CD4-positive, alpha-beta T cell treated with Interleukin-15 for 1 hour (primary cell): ENCODE data around the gene RORB.
"Not testable (repeated sequence)": the region's sequence is repeated elsewhere in the genome, so short reads cannot be mapped to it uniquely, and the experiment has no call there.

Experiments used
- DNase-seq: peaks from one replicate; pipeline ENCODE4 v3.0.0-alpha.2; 2020

Gene RORB

DNA sequence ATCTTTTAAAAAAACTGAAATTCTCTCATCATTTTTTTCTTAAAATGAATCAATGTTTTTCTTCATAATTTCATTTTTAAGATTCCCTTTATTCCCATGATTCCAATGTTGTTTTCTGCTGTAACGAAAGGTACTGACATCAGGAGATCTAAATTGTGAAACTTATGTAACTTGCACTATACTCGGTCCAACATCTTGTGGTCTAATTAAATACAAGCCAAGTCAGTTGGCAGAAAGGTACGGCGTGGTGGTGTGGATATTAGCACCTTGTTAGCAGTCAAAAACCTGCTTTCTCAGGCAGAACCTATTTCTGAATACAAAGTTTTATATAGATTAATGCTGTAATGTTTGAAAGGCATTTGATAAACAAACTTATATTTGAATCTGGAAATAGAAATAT, 20.1 kb downstream of the RORB start:
- no peak for DNase-seq

DNA sequence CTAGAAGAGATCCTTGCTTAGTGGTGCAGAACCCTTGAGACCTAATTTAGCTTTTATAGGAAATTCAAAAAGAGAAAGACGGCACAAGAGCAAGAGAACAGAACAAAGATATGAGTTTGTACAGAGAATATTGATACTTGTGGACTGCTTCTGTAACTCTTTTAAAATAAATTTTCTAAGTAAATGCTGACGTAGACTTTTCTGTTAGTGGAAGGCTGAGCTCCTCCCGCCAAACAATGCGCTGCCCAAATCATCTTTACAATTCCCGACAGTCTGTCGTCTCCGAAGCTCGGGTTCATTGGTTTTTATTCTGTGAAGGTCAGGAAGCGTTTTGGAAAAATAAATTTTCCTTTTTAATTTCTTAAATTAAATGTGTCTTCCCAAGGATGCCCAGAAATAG, 22.3 kb downstream of the RORB start:
- no peak for DNase-seq

GRCh38 chr9:74521009-74521408, 23.9 kb downstream of the RORB start:
- DNase-seq, result no peak

DNA sequence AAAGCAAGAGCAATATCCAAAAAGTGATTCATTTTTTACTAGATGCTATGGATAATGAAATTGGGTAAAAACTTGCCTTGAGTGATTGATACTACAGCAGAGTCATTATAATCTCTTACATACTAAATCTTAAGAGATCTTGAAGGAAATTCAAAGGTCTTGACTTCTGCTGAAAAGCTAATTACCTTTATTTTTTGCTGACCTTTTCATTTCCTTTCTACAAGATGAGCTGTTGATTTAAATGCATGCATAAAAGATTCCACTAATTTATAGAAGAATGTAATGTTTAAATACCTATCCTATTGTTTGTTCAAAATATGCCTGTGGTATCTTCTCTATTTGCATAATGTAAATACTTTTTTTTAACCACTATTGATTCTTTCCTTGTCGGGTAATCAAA, 27.2 kb downstream of the RORB start:
- no peak for DNase-seq

GRCh38 chr9:74526215-74526614, 29.1 kb downstream of the RORB start:
- no peak for DNase-seq

GRCh38 chr9:74527718-74528117, 30.6 kb downstream of the RORB start:
- no peak for DNase-seq

DNA sequence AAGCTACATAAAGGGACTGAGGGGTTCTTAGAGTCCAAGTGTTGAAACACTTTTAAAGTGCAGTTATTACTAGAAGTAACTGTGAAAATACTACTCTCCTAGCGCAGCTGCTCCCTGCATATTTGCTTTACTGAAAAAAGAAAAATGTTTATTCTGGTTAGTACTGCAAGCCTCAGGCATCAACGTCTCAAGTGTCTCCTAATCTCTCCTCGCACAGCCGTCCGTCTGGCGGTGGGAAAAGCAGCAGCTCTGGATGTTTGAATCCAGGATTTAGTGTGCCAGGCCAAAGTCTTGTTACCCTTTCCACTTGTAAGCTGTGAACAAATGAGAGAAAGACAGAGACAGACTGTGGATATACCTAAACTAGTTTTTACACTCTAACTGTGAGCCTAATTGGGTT, 31.1 kb downstream of the RORB start:
- no peak for DNase-seq

- not testable (repeated sequence) for DNase-seq
Observed at GRCh38 chr9:74530458-74530857, 33.3 kb downstream of the RORB start.

DNA sequence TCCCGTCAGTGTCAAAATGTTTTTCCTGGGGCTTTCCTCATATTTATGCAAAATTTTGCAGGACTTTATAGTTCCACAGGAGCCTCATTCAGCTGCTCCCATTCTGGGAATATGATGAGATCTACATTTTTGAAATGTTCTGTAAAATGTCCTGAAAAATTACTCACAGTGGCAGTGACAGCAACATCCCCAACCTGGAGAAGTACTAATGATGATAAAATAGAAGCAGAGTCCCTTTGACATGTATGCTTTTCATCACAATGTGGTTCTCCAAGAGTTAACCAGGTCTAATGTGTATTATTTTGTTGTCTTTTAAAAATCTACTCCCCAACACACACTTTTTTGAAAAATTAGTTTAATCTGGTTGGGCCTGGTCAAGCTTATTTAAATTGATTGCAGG, 36.1 kb downstream of the RORB start:
- no peak for DNase-seq

- no peak for DNase-seq
Observed at GRCh38 chr9:74534841-74535240, 37.7 kb downstream of the RORB start.

DNA sequence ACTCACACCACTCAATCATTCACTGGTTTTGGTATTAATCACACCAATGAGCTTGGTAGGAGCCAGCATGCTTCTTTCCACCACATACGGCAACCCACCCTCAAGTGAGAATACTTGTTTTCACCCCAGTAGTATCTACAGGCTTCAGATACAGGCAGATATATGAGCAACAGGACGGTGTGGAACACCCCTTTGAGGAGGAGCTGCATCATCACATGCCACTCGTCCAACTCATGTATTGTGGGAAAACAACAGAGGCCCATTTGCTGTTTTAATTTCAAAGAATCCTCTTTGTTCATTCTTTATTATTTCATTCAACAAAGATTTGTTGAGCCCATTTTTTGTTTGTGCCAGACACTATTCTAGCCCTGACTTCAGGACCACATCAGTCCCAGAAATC, 46.0 kb downstream of the RORB start:
- no peak for DNase-seq

GRCh38 chr9:74551266-74551665, 54.1 kb downstream of the RORB start:
- no peak for DNase-seq

DNA sequence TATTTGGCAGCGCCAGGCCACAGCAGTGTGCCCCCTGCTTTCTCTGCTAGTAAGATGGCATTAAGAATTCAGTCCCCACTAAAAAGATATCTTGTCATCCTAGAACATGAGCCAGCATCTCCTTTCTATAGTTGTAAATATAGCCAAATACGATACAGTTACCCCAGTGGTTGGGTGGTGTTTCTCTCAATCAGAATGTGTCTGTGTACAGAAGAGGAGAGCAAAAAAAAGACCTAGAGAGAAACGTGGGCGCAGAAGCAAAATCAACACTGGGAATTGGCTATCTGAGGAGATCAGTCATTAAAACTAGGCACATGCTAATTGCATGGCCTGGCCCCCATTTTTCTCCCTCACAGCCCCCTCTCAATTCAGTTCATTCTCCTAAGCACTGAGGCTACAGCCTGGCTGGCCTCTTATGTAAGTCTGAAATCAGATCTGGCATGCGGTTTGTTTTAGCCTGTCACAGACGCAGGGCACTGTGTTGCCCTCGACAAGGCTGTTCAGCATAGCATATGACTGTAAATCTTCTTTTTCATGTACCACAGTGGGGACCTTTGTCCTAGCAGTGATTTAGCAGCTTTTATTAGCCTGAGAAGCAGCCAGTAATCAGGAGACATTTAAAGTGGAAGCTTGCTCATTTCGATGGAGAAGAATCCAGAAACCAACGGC, 57.8 kb downstream of the RORB start:
- no peak for DNase-seq

GRCh38 chr9:74555565-74555964, 58.4 kb downstream of the RORB start:
- no peak for DNase-seq

GRCh38 chr9:74556685-74557084, 59.5 kb downstream of the RORB start:
- no peak for DNase-seq

- no peak for DNase-seq
Observed at GRCh38 chr9:74557571-74557970, 60.4 kb downstream of the RORB start.

GRCh38 chr9:74562611-74563010, 65.5 kb downstream of the RORB start:
- no peak for DNase-seq

DNA sequence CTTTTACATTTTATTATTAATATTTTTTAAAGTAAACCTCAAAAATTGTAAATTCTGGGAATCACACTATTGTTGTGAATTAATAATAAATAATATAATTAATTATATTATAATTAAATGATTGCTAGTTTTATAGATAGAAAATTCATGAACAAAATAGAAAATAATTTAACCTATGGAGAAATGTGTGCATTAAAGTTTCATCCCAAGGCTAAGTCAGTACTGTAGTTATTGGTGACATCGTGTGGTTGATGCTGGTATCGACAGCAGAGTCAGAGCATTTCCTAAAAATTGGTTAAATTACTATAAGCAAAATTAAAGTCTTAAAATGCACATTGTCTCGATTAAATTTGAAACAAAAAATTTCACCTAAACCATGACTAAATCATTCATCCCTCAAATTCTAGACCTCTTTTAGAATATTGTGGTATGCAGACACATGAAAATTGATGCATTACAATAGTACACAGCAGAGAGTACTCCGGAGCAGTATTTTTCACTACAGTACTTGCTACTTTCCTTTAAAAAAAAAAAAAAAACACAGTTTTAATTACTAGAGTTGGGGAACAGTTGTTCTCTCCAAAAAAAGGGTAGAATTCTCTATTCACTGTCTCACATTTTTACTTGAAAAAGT, 73.9 kb downstream of the RORB start:
- no peak for DNase-seq

- no peak for DNase-seq
Observed at GRCh38 chr9:74573640-74574191, 76.6 kb downstream of the RORB start.

DNA sequence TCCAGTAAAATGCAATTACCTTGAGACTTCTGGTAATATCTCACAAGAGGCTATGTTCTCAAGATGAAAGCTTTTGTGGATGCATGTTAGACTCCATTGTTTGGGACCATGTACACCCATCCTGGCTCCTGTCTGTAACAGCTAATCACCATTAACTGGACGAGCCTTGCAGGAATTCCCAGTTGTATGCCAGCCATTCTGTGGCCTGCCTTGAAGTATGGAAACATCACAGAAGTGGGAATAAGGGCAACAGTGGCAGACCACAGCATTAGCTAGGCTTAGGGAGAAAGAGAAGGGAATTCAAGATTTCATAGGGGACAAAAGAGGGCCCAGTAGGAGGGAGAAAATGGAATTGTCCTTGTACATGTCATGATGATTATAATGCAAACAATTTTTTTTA, 79.0 kb downstream of the RORB start:
- DNase-seq, result no peak

- no peak for DNase-seq
Observed at GRCh38 chr9:74577956-74578355, 80.8 kb downstream of the RORB start.

DNA sequence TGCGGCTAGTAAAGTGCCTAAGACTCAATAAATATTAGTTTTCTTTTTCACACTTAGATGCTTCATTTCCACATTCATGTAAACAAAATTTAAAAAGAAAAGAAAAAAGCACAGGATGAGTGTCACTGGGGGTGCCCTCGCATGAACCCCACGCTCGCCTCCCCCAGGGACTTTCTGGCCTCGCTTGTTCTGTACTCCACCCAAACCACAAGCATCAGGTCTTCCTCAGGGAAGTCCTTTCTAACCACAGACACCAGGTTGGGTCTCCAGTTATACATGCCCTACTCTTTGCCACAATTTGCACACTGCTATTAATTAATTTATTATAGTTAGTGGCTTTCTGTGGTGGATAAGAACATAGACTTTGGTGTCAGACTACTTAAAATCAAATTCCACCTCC, 92.4 kb downstream of the RORB start:
- no peak for DNase-seq

DNA sequence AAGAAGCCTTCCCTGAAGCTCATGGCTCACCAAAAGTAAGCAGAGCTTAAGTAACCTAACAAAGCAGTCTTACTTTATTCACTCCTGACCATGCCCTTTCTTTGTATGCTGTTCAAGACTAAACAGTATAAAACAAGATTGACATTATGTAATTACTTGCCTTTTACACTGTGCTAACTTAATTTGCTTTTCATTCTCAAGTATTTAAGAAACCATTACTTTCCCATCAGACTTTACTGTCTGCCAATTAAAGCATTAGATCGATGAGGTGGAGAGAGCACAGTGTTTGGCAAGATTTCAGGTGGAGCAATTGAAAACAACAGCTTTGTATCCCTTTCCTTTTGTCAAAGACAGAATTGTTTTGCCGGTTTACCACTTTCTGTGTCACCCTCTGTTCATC, 98.2 kb downstream of the RORB start:
- DNase-seq, result no peak

- DNase-seq, result no peak
Observed at GRCh38 chr9:74598874-74599273, 101.7 kb downstream of the RORB start.
